ENCODE results near the gene C1orf210. TPM values are rescaled to one million over a fixed set of nuclear protein-coding genes. Genes with fewer than 3 reads are reported as not detected.

Gene C1orf210
- total RNA-seq, 3 donors from 2014 or later (not counting 1 experiment from before 2014, with no cell fraction given) = not detected

- Mint-ChIP-seq H3K36me3 (no peaks in the 10 kb centered on the region), H3K27me3 (ENCODE audit: low read depth in 2 of 2) (peaks cover 10 to 11% of the 10 kb centered on the region in 2 donors), H3K27ac (no peak overlapping the region), H3K4me3 (no peak overlapping the region), H3K9me3 (no peaks in the 10 kb centered on the region), H3K4me1 (no peaks in the 10 kb centered on the region)
- Histone ChIP-seq H3K9me3 (ENCODE audit: control insufficient read depth, insufficient read depth, low read length) (no peaks in the 10 kb centered on the region), H3K36me3 (ENCODE audit: control insufficient read depth, insufficient read depth, low read length) (no peaks in the 10 kb centered on the region), H3K27me3 (ENCODE audit: control insufficient read depth, insufficient read depth, low read length) (no peaks in the 10 kb centered on the region), H3K4me3 (ENCODE audit: low read length) (no peak overlapping the region), H3K4me1 (ENCODE audit: control insufficient read depth, insufficient read depth, low read length) (no peaks in the 10 kb centered on the region), H3K27ac (ENCODE audit: low read length) (no peak overlapping the region)
- intact Hi-C loops (cut with micrococcal nuclease) = no loop called here
- 74% methylated on average over 5 of the region's 6 CpGs for WGBS (ENCODE audit: insufficient coverage)
- no peak for ATAC-seq
- DNase-seq = no peak
- TF ChIP-seq CTCF (IDR thresholded peaks at IDR 0.05) = no peak
These were observed 38.0 kb downstream of the C1orf210 start for GRCh38 chr1:43247256-43247921.

GRCh38 chr1:43246466-43247213 lies 38.7 kb downstream of the C1orf210 start:
- H3K9me3 ChIP-seq (ENCODE audit: control insufficient read depth, insufficient read depth, low read length) = no peaks in the 10 kb centered on the region
- H3K4me1 Mint-ChIP-seq = no peaks in the 10 kb centered on the region
- no peaks in the 10 kb centered on the region for H3K4me1 ChIP-seq (ENCODE audit: control insufficient read depth, insufficient read depth, low read length)
- intact Hi-C loops (cut with micrococcal nuclease) = no loop called here
- peaks cover 9 to 11% of the 10 kb centered on the region in 2 donors for H3K27me3 Mint-ChIP-seq (ENCODE audit: low read depth in 2 of 2)
- H3K27me3 ChIP-seq (ENCODE audit: control insufficient read depth, insufficient read depth, low read length) = no peaks in the 10 kb centered on the region
- ATAC-seq (no peak), DNase-seq (no peak)
- no peaks in the 10 kb centered on the region for H3K36me3 ChIP-seq (ENCODE audit: control insufficient read depth, insufficient read depth, low read length)
- H3K9me3 Mint-ChIP-seq = no peaks in the 10 kb centered on the region
- H3K4me3 ChIP-seq (ENCODE audit: low read length) = no peak overlapping the region
- no peak overlapping the region for H3K27ac Mint-ChIP-seq
- no peak overlapping the region for H3K4me3 Mint-ChIP-seq
- 98% methylated on average over 3 of the region's 4 CpGs for WGBS (ENCODE audit: insufficient coverage)
- TF ChIP-seq CTCF (IDR thresholded peaks at IDR 0.05) = no peak
- no peak overlapping the region for H3K27ac ChIP-seq (ENCODE audit: low read length)
- no peaks in the 10 kb centered on the region for H3K36me3 Mint-ChIP-seq

GRCh38 chr1:43243299-43243698 lies 42.1 kb downstream of the C1orf210 start:
- DNase-seq (no peak), ATAC-seq (no peak)
- WGBS (ENCODE audit: insufficient coverage) = 96% methylated on average over 6 of the region's 6 CpGs
- H3K27ac ChIP-seq (ENCODE audit: low read length) = no peak overlapping the region
- intact Hi-C loops (cut with micrococcal nuclease) = no loop called here
- Mint-ChIP-seq H3K4me3 (no peak overlapping the region), H3K27ac (no peak overlapping the region), H3K36me3 (no peaks in the 10 kb centered on the region), H3K4me1 (no peaks in the 10 kb centered on the region), H3K9me3 (no peaks in the 10 kb centered on the region), H3K27me3 (ENCODE audit: low read depth in 2 of 2) (peaks cover 0 to 5% of the 10 kb centered on the region in 2 donors)
- peaks cover 4% of the 10 kb centered on the region for H3K4me1 ChIP-seq (ENCODE audit: control insufficient read depth, insufficient read depth, low read length)
- H3K9me3 ChIP-seq (ENCODE audit: control insufficient read depth, insufficient read depth, low read length) = no peaks in the 10 kb centered on the region
- no peak overlapping the region for H3K4me3 ChIP-seq (ENCODE audit: low read length)
- H3K27me3 ChIP-seq (ENCODE audit: control insufficient read depth, insufficient read depth, low read length) = no peaks in the 10 kb centered on the region
- TF ChIP-seq CTCF (IDR thresholded peaks at IDR 0.05) = no peak
- no peaks in the 10 kb centered on the region for H3K36me3 ChIP-seq (ENCODE audit: control insufficient read depth, insufficient read depth, low read length)

All from natural killer cell (primary cell).